ENCODE data around the gene TMEM33. TPM values are rescaled to one million over a fixed set of nuclear protein-coding genes. Genes with fewer than 3 reads are reported as not detected.

The TMEM33 gene
- total RNA-seq, 1 experiment from 2014 or later = 82.4 TPM

GRCh38 chr4:41949531-41949930 is 14.3 kb downstream of the TMEM33 start:
- intact Hi-C loops (cut with micrococcal nuclease) = no loop called here
- no TSS peak for BruUV-seq (replicated peaks)

More at GRCh38 chr4:41949531-41949930, 14.3 kb downstream of the TMEM33 start:
- Histone ChIP-seq H2AFZ (ENCODE audit: low read depth, low read length, poor library complexity, severe bottlenecking) (no peak overlapping the region), H3K36me3 (ENCODE audit: control insufficient read depth in 1 of 2, insufficient read depth in 2 of 2, low read length in 2 of 2) (peaks cover 27 to 31% of the 10 kb centered on the region in 2 experiments), H3K4me1 (ENCODE audit: control insufficient read depth in 1 of 2, insufficient read depth in 2 of 2, low read length in 2 of 2) (no peaks in the 10 kb centered on the region), H3K9ac (ENCODE audit: low read length) (no peak overlapping the region), H3K9me3 (ENCODE audit: control insufficient read depth in 1 of 2, insufficient read depth in 1 of 2, low read depth in 1 of 2, low read length in 2 of 2) (no peaks in the 10 kb centered on the region), H3K79me2 (ENCODE audit: insufficient read depth, low read length) (peaks cover 76% of the 10 kb centered on the region), H4K20me1 (ENCODE audit: insufficient read depth) (peaks cover 3% of the 10 kb centered on the region; the same call in 1 of the 2 replicates), H3K27ac (ENCODE audit: low read depth, low read length) (no peak overlapping the region), H3K27me3 (ENCODE audit: insufficient read depth, low read length) (no peaks in the 10 kb centered on the region), H3K4me3 (replicated peaks in 1 of 2; ENCODE audit: low read depth in 1 of 2, low read length in 2 of 2) (no peak overlapping the region), H3K9me2 (ENCODE audit: insufficient read depth) (no peaks in the 10 kb centered on the region), H3K4me2 (ENCODE audit: low read length) (no peak overlapping the region)
- POLR2A ChIA-PET = no interaction called here
- CTCF ChIA-PET = no interaction called here
- DNase-seq (ENCODE audit: low read depth, low spot score) (no peak), ATAC-seq (no peak)
- TF ChIP-seq ELF1 (IDR thresholded peaks at IDR 0.05; ENCODE audit: borderline replicate concordance, low read depth) = no peak
- no peak for TF ChIP-seq ZNF274 (IDR thresholded peaks at IDR 0.05; ENCODE audit: low read depth, low read length)
- TF ChIP-seq ZBTB33 (IDR thresholded peaks at IDR 0.05; ENCODE audit: extremely low read depth, insufficient replicate concordance, low read length) = no peak
- TF ChIP-seq EGR1 (IDR thresholded peaks at IDR 0.05; ENCODE audit: low read depth) = no peak
- TF ChIP-seq YY1 (IDR thresholded peaks at IDR 0.05; ENCODE audit: extremely low read depth, insufficient replicate concordance, low read depth, low read length) = no peak
- TF ChIP-seq, protein P1, sequence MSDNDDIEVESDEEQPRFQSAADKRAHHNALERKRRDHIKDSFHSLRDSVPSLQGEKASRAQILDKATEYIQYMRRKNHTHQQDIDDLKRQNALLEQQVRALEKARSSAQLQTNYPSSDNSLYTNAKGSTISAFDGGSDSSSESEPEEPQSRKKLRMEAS (IDR thresholded peaks at IDR 0.05) = no peak
- no peak for TF ChIP-seq TCF7L2 (IDR thresholded peaks at IDR 0.05; ENCODE audit: borderline replicate concordance, extremely low read depth, insufficient read depth, insufficient read length)
- no peak for TF ChIP-seq RAD21 (IDR thresholded peaks at IDR 0.05; ENCODE audit: low read depth)
- TF ChIP-seq POLR2A (IDR thresholded peaks at IDR 0.05; ENCODE audit: borderline replicate concordance, extremely low read depth, insufficient read depth, insufficient read length) = no peak
- no peak for TF ChIP-seq CEBPB (IDR thresholded peaks at IDR 0.05; ENCODE audit: low read depth)
- TF ChIP-seq CBX3 (IDR thresholded peaks at IDR 0.05; ENCODE audit: low read depth) = no peak
- TF ChIP-seq, protein P2, sequence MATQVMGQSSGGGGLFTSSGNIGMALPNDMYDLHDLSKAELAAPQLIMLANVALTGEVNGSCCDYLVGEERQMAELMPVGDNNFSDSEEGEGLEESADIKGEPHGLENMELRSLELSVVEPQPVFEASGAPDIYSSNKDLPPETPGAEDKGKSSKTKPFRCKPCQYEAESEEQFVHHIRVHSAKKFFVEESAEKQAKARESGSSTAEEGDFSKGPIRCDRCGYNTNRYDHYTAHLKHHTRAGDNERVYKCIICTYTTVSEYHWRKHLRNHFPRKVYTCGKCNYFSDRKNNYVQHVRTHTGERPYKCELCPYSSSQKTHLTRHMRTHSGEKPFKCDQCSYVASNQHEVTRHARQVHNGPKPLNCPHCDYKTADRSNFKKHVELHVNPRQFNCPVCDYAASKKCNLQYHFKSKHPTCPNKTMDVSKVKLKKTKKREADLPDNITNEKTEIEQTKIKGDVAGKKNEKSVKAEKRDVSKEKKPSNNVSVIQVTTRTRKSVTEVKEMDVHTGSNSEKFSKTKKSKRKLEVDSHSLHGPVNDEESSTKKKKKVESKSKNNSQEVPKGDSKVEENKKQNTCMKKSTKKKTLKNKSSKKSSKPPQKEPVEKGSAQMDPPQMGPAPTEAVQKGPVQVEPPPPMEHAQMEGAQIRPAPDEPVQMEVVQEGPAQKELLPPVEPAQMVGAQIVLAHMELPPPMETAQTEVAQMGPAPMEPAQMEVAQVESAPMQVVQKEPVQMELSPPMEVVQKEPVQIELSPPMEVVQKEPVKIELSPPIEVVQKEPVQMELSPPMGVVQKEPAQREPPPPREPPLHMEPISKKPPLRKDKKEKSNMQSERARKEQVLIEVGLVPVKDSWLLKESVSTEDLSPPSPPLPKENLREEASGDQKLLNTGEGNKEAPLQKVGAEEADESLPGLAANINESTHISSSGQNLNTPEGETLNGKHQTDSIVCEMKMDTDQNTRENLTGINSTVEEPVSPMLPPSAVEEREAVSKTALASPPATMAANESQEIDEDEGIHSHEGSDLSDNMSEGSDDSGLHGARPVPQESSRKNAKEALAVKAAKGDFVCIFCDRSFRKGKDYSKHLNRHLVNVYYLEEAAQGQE (IDR thresholded peaks at IDR 0.05; ENCODE audit: low read depth) = no peak
- TF ChIP-seq SRF (IDR thresholded peaks at IDR 0.05; ENCODE audit: low read depth) = no peak
- TF ChIP-seq EZH2phosphoT487 (IDR thresholded peaks at IDR 0.05; ENCODE audit: borderline replicate concordance) = no peak
- RAD21 ChIA-PET (ENCODE audit: low non-redundant PET in 1 of 2, low total read pairs in 2 of 2, uncharacterized antibody in 2 of 2, unreplicated experiment in 2 of 2) = no interaction called here

All from HCT116 (cell line).